Activated CD4-positive, alpha-beta T cell treated with anti-CD3 and anti-CD28 coated beads for 1 hour (primary cell): ENCODE results near the gene MRPS34.
"Not testable (repeated sequence)": the region's sequence is repeated elsewhere in the genome, so short reads cannot be mapped to it uniquely, and the experiment has no call there.

Experiments used
- DNase-seq: peaks from one replicate; pipeline ENCODE4 v3.0.0-alpha.2; 2020

MRPS34 gene

GRCh38 chr16:1746693-1747195 lies 26.2 kb downstream of the MRPS34 start:
- no peak for DNase-seq

GRCh38 chr16:1745900-1746692 lies 26.8 kb downstream of the MRPS34 start:
- DNase-seq = no peak

- no peak for DNase-seq
Measured at GRCh38 chr16:1745181-1745899, 27.6 kb downstream of the MRPS34 start.

GRCh38 chr16:1744338-1744840 lies 28.5 kb downstream of the MRPS34 start:
- no peak for DNase-seq

- DNase-seq = no peak
Measured at GRCh38 chr16:1743376-1744337, 29.3 kb downstream of the MRPS34 start.

- no peak for DNase-seq
Measured at GRCh38 chr16:1741553-1742165, 31.3 kb downstream of the MRPS34 start.

GRCh38 chr16:1740781-1741490 lies 32.0 kb downstream of the MRPS34 start:
- DNase-seq = no peak

- no peak for DNase-seq
Measured at GRCh38 chr16:1740234-1740633, 32.7 kb downstream of the MRPS34 start.

- DNase-seq = no peak
Measured at GRCh38 chr16:1734816-1735215, 38.1 kb downstream of the MRPS34 start.

GRCh38 chr16:1734123-1734522 lies 38.8 kb downstream of the MRPS34 start:
- no peak for DNase-seq

GRCh38 chr16:1732551-1732987 lies 40.4 kb downstream of the MRPS34 start:
- not testable (repeated sequence) for DNase-seq

- no peak for DNase-seq
Measured at GRCh38 chr16:1732071-1732470, 40.9 kb downstream of the MRPS34 start.

- no peak for DNase-seq
Measured at GRCh38 chr16:1731603-1732002, 41.3 kb downstream of the MRPS34 start.

- DNase-seq = no peak
Measured at GRCh38 chr16:1731073-1731472, 41.9 kb downstream of the MRPS34 start.

- no peak for DNase-seq
Measured at GRCh38 chr16:1729445-1729844, 43.5 kb downstream of the MRPS34 start.

- DNase-seq = no peak
Measured at GRCh38 chr16:1729026-1729425, 43.9 kb downstream of the MRPS34 start.

- no peak for DNase-seq
Measured at GRCh38 chr16:1727651-1728624, 45.0 kb downstream of the MRPS34 start.

- no peak for DNase-seq
Measured at GRCh38 chr16:1726661-1727502, 46.1 kb downstream of the MRPS34 start.

- no peak for DNase-seq
Measured at GRCh38 chr16:1724491-1724890, 48.4 kb downstream of the MRPS34 start.
